IgD-negative memory B cell (primary cell): ENCODE data around the gene ALDH3A1. TPM values are rescaled to one million over a fixed set of nuclear protein-coding genes. Genes with fewer than 3 reads are reported as not detected.

Experiments
- H3K27ac Mint-ChIP-seq, 3 donors: one replicate each; pipeline ENCODE4 v1.8.0; 2020 to 2022; ENCODE audit warnings: mild to moderate bottlenecking in 3 of 3, mixed read lengths in 3 of 3, moderate library complexity in 1 of 3
- H3K27me3 Mint-ChIP-seq: one replicate; pipeline ENCODE4 v1.8.0; 2021; ENCODE audit warnings: mixed read lengths
- H3K36me3 Mint-ChIP-seq: one replicate; pipeline ENCODE4 v1.8.0; 2020; ENCODE audit warnings: mild to moderate bottlenecking, mixed read lengths
- H3K4me1 Mint-ChIP-seq, 3 donors: one replicate each; pipeline ENCODE4 v1.8.0; 2020 to 2022; ENCODE audit warnings: mixed read lengths in 3 of 3, mild to moderate bottlenecking in 1 of 3
- H3K4me3 Mint-ChIP-seq, 4 donors: one replicate each; pipeline ENCODE4 v1.8.0; 2020 to 2022; ENCODE audit warnings: mild to moderate bottlenecking in 4 of 4, mixed read lengths in 4 of 4, moderate library complexity in 3 of 4
- H3K9me3 Mint-ChIP-seq, 3 donors: one replicate each; pipeline ENCODE4 v1.8.0; 2020 to 2021; ENCODE audit warnings: mixed read lengths in 3 of 3, mild to moderate bottlenecking in 1 of 3
- polyA plus RNA-seq: library from polyadenylated mRNA; unstranded; fragments of 300-500 nt; fragmentation: Illumina TruSeq; gene quantifications from one replicate; pipeline ENCODE4 v1.2.3, GENCODE V29; 2021

The ALDH3A1 gene
- polyA plus RNA-seq, 1 donor from 2014 or later, result not detected

DNA sequence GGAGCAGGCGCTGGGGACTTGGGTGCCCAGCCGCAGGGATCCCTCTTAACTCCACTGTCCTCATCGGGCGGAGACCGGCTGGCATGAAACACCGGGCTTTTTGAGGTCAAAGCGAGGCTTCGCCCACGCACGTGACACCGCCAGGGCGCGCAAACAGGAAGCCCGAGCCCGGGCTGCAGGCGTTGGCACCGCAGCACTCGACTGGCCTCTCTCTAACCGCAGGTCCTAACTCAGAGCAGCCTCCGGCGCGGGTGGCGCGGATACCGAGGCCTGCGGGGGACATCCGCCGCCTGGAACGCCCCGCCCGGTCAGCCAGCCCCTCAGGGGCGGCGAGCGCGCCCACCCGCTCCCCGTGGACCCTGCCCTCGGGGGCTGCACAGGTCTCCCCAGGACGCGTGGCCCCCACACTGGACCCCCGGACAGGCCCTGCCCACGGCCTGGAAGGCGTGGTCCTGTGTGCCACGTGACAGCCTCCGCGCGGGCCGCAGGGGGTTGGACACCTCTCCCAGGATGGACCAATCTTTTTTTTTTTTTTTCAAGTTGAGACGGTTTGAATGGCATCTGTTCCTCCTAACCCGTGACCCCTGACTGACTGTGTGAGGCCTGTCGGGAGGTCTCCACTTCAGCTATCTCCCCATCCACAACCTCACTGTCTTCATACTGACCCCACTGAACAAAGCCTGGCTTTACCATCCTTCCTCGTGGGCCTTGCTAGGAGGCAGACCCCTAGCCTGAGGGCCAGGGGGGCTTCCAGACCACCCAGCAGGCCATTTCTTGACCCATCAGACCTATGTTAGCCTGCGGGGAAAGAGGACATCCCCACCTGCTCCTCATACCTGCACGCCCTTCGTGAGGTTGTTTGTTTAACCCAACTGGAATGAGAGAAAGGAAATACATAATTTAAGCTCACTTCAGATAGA is 23.3 kb downstream of the ALDH3A1 start:
- Mint-ChIP-seq H3K4me1 (peaks cover 0 to 10% (median 2%) of the 10 kb centered on the region in 3 donors), H3K27ac (no peak overlapping the region), H3K36me3 (no peaks in the 10 kb centered on the region), H3K27me3 (no peaks in the 10 kb centered on the region), H3K4me3 (peak overlapping the region; percentile 48 to 87 (median 78)), H3K9me3 (no peaks in the 10 kb centered on the region)

DNA sequence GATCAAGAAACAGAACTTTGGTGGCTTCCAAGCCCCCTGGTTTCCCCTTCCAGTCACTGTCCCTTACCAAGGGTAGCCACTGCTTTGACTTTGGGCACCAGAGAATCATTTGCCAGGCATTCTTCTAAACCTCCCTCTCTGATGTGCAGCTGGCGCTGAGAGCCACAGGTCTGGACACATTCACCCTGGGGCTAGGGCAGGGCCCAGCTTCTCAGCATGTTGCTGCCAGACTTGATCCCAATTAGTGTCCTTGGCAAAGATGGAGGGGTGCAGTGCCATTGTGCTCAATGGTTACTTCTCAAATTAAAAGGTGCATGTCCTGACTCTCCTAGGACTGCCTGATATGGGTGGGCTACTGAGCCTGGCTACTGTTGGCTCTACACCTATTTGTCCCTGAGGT is 24.1 kb downstream of the ALDH3A1 start:
- peak overlapping the region in 3 of 4 donors; percentile 70 to 86 (median 83) for H3K4me3 Mint-ChIP-seq
- H3K36me3 Mint-ChIP-seq, result no peaks in the 10 kb centered on the region
- H3K9me3 Mint-ChIP-seq, result no peaks in the 10 kb centered on the region
- no peaks in the 10 kb centered on the region for H3K27me3 Mint-ChIP-seq
- peaks cover 0 to 10% (median 2%) of the 10 kb centered on the region in 3 donors for H3K4me1 Mint-ChIP-seq
- no peak overlapping the region for H3K27ac Mint-ChIP-seq

DNA sequence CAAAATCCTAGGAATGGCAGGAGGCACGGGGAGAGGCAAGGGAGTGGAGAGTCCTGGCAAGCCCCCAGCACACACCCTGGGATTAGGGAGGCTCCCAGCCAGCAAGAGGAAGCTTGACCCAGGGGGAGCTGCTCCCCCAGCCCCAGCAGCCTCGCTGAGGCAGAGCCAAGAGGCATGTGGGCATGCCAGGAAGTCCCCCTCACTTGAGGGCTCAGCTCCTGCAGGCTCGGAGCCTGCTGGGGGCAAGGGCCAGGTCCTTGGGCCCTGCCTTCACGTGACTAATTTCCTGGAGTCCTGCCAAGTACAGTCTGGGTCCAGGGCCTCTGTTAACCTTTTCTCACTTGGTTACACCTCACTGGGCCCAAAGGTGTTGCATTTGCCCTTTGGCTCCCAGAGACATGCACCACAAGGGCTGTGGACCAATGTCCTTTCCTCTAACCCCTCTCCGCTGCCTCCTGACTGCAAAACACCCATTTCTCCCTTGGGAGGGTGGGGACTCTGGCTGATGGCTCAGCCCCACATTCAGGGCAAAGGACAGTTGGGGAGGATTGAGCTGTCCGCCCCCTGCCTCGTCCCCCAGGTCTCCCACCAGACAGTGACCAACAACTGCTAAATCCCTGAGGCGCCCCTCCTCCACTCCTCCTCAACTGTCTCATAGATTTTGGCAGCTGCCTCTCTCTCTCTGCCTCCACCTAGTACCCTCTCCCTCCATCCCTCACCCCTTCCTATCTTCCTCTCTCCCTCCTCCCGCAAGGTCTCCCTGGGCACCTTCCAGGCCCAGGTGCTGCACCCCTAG is 27.3 kb downstream of the ALDH3A1 start:
- H3K4me3 Mint-ChIP-seq, result no peak overlapping the region
- H3K9me3 Mint-ChIP-seq, result no peaks in the 10 kb centered on the region
- peaks cover 2% of the 10 kb centered on the region for H3K36me3 Mint-ChIP-seq
- H3K27ac Mint-ChIP-seq, result no peak overlapping the region
- peaks cover 0 to 11% (median 2%) of the 10 kb centered on the region in 3 donors for H3K4me1 Mint-ChIP-seq
- peaks cover 4% of the 10 kb centered on the region for H3K27me3 Mint-ChIP-seq

DNA sequence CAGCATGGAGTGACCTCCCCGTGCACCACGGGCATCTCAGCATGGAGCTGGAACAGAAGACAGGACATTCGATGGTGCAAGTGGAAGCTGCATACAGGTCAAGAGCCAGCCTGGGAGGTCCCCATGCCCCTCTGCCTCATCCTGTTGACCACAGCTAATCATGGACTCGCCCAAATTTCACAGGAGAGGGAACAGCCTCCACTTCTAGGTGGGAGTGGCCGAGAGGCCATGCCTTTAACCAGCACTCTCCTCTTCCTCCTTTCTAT is 28.0 kb downstream of the ALDH3A1 start:
- H3K4me1 Mint-ChIP-seq, result peaks cover 0 to 9% (median 2%) of the 10 kb centered on the region in 3 donors
- no peak overlapping the region for H3K4me3 Mint-ChIP-seq
- peaks cover 2% of the 10 kb centered on the region for H3K36me3 Mint-ChIP-seq
- H3K9me3 Mint-ChIP-seq, result no peaks in the 10 kb centered on the region
- H3K27ac Mint-ChIP-seq, result peak overlapping the region in 1 of 3 donors; percentile 50
- peaks cover 4% of the 10 kb centered on the region for H3K27me3 Mint-ChIP-seq

DNA sequence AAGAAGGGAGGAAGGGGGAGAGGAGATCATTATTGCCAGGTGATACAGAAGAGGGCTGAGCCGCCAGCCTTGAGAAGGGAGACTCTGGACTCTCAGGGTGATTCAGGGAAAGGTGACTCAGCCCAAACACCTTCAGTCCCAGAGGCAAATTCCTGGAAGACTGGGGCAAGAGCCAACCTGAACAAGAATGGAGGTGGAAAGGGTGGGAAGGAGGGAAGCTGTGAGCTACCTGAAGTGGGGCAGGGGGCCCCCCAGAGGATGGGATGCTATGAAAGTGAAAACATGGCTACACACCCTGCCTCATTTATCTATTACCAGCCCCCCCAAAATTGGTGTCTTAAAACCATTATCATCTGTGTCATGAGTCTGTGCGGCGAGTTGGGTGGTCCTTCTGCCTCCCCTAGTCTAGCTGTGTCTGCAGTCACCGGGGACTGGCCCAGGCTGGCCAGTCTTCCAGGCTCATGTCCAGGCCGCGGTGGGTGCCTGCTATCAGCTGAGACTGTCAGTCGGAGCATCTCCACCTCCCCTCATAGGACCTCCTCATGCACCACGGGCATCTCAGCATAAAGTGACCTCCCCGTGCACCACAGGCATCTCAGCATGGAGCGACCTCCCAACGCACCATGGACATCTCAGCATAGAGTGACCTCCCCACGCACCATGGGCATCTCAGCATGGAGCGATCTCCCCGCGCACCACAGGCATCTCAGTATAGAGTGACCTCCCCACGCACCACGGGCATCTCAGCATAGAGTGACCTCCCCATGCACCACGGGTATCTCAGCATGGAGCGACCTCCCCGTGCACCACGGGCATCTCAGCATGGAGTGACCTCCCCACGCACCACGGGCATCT is 28.5 kb downstream of the ALDH3A1 start:
- peaks cover 2% of the 10 kb centered on the region for H3K36me3 Mint-ChIP-seq
- no peaks in the 10 kb centered on the region for H3K9me3 Mint-ChIP-seq
- peak overlapping the region in 1 of 3 donors; percentile 50 for H3K27ac Mint-ChIP-seq
- peaks cover 4% of the 10 kb centered on the region for H3K27me3 Mint-ChIP-seq
- H3K4me1 Mint-ChIP-seq, result peaks cover 0 to 6% (median 2%) of the 10 kb centered on the region in 3 donors
- H3K4me3 Mint-ChIP-seq, result no peak overlapping the region

DNA sequence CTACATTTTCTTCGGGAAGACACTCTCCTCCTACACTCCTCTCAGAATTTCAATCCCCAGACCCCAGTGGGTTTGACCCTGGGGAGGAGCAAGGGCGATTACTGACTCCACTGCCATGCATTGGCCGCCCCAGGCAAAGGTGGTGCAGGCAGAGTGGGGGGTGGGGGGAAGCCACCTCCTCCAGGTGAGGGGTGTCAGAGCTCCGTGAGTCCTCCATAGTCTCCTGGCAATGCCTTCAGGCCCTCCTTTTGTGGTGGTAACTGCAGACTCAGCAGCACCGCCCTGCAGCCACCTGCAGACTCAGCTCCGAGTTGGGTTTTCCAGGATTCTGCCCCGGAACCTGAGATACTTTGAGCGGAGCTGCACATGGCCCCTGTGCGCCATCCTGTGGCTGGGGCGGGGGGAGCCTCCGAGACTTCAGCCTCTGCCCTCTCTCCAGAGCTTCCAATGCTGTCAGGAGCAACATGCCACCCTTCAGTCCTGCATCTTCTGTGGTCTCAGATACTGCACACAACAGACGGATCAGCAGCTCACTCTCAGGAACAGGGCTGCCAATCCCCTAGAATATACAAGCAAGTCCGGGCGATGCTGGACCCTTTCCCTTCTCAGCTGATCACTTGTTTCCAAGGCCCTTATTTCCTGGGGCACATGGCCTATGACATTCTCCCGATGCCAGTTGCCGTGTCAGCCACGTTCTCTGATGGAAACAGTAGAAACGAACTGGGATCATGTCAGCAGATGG is 29.3 kb downstream of the ALDH3A1 start:
- Mint-ChIP-seq H3K9me3 (no peaks in the 10 kb centered on the region), H3K36me3 (peaks cover 2% of the 10 kb centered on the region), H3K4me3 (no peak overlapping the region), H3K27me3 (peaks cover 4% of the 10 kb centered on the region), H3K4me1 (peaks cover 0 to 2% (median 1%) of the 10 kb centered on the region in 3 donors), H3K27ac (no peak overlapping the region)

DNA sequence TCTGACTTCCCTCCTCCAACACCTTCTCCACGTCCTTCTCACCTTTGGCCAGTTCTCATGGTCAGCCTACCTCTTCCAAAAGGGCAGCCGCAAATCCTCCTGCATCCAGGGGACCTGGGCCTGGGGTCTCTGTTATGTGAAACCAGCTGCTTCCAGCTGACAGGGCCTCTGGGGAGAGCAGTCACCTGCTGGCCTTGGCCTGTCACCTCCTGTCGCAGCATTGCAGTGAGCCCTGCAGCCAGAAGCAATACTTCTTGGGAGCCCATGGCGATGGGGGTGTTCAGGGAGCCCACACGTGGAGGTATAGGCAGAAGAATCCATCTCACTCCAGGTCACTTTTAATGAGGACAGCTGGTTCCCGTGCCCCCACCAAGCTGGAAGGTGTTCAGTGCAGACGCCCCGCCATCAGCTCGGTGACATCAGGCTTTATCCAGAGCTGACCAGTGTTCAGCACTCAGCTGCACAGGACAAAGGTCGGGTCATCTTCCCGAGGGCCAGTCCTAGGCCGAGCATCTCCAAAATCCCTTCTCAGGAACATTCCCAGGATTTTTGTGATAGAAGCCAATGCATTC is 30.0 kb downstream of the ALDH3A1 start:
- peaks cover 2% of the 10 kb centered on the region for H3K36me3 Mint-ChIP-seq
- H3K4me1 Mint-ChIP-seq, result peaks cover 0 to 2% (median 1%) of the 10 kb centered on the region in 3 donors
- H3K4me3 Mint-ChIP-seq, result no peak overlapping the region
- H3K9me3 Mint-ChIP-seq, result no peaks in the 10 kb centered on the region
- H3K27ac Mint-ChIP-seq, result no peak overlapping the region
- H3K27me3 Mint-ChIP-seq, result peaks cover 4% of the 10 kb centered on the region

DNA sequence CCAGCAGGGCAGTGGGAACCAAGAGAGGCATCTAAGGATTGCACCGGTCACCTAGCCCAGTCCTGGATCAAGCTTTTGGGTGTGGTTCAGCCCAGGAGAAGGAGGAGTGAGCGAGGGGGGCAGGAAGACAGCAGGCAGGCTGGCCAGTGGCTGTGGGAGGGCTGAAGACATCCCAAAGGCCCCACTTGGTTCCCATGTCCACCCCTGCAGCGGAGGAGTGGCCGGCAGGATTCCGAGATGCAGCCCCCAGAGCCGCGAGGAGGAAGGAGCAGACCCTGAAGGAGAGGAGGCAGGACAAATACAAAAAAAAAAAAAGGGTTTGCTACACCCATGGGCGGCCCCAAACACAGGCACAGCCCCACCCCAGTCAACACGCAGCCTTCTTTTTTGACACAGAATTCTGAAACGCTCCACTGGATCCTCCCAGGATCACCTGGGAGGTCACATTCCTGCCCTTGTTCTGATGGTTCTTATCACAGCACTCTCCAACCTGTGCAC is 30.6 kb downstream of the ALDH3A1 start:
- H3K27me3 Mint-ChIP-seq, result peaks cover 4% of the 10 kb centered on the region
- H3K9me3 Mint-ChIP-seq, result no peaks in the 10 kb centered on the region
- no peak overlapping the region for H3K4me3 Mint-ChIP-seq
- peaks cover 2% of the 10 kb centered on the region for H3K36me3 Mint-ChIP-seq
- H3K27ac Mint-ChIP-seq, result no peak overlapping the region
- peaks cover 0 to 2% (median 1%) of the 10 kb centered on the region in 3 donors for H3K4me1 Mint-ChIP-seq

DNA sequence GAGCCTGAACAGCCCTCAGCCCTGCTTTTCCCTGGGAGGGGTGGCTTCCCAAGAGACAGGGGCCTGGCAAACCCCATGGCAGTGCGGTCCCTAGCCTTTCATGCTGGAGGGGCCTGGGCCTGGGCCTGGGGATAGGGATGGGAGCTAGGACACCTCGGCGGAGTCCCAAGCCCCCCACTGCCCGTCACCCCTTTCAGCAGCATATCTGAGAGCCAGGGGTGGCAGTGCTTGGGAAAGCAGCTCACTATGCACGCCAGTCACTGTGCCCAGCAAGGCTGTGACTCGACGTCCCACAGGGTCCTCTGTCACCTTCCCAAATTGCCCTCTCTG is 31.1 kb downstream of the ALDH3A1 start:
- Mint-ChIP-seq H3K27ac (no peak overlapping the region), H3K4me3 (no peak overlapping the region), H3K4me1 (peaks cover 0 to 1% (median 0%) of the 10 kb centered on the region in 3 donors), H3K27me3 (peaks cover 4% of the 10 kb centered on the region), H3K36me3 (peaks cover 2% of the 10 kb centered on the region), H3K9me3 (no peaks in the 10 kb centered on the region)

DNA sequence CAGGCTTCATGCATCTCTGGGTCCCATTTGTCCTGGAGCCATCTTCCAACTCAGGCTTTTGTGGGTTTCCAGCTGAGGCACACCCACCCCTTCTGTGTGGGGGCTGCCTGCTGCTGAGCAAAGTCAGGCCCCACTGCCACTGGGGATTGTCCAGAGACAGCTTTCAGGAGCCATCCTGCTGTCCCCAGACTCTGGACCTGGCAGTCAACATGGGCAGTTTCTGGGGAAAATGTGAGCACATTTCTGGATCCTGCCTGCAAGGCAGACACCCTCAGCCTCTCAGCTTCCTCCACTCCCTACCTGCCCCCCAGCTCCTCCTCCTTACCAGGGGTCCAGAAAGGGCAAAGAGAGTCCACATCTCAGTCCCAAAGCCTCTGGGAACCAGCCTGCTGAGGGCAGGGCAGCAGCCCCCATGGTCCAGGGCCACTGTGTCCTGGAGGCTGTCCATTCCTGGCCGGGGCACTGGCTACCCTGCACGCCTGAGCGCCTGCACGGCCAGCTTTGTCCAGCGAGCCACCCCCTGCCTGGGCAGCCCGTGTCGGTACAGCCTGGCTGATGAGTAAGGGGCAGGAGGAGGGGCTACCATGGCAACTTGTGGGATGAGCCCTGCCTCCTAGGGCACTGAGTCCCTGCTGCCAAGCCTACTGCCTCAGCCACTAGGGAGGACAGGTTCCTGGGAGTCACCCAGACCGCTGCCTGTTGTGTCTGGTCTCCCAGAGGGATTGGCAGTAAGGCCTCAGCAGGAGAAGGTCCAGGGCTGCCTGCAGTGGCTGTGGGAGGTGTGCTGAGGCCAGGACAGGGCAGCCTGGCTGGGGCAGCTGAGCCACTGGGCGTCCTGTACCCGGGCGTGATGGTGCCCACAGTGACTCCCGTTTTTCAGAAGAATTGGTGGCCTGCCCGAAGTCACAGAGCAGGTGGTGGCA is 31.7 kb downstream of the ALDH3A1 start, which contains the start of gene SLC47A2:
Gene SLC47A2, minus strand, starts transcription at position 477 of the 923 bp plus-strand sequence. Its CDS starts 29 bp downstream, at position 448.
- Mint-ChIP-seq H3K4me3 (no peak within 1 kb of the TSS), H3K27me3 (peaks cover 4% of the 10 kb centered on the region), H3K4me1 (peaks cover 0 to 1% (median 0%) of the 10 kb centered on the region in 3 donors), H3K9me3 (no peaks in the 10 kb centered on the region), H3K36me3 (peaks cover 2% of the 10 kb centered on the region), H3K27ac (no peak within 1 kb of the TSS)

DNA sequence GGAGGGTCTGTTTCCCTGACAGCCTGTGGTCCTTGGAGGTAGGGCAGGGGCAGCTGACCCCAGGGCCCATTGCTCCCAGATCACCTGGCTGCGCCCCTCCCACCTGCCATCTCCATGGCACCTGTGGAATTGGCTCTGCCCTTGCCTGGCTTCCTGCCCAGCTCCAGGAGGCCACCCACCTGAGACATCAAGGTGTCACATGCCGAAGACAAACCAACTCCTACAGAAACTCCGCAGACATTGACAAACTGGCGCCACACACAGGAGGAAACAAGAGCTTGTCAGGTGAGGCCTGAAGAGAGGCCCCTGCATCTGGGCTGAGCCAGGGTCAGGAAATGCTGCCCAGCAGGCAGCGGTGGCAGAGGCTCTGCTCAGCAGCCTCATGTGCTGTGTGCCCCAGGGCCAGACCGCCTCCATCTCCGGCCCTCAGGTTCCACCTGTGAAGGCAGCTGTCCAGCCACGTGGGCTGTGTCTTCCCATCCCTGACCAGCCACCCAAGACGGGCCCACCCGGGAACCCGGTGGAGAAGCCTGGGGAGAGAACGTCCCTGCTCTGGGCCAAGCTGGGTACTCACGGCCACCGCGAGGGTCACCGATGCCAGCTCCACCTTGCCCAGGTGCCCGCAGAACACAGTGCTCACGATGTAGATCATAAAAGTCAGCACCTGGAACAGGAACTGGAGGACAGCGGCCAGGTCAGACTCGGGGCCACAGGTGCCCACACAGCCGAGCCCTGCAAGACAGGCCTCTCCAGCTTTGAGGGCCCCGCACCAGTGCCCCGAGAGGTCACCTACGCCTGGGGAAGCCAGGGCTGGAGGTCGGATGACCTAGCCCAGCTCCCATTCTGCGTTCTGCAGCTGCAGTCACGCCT is 33.3 kb downstream of the ALDH3A1 start:
- Mint-ChIP-seq H3K27ac (no peak overlapping the region), H3K36me3 (peaks cover 2% of the 10 kb centered on the region), H3K9me3 (no peaks in the 10 kb centered on the region), H3K4me1 (peaks cover 0 to 1% (median 0%) of the 10 kb centered on the region in 3 donors), H3K27me3 (peaks cover 4% of the 10 kb centered on the region), H3K4me3 (no peak overlapping the region)

DNA sequence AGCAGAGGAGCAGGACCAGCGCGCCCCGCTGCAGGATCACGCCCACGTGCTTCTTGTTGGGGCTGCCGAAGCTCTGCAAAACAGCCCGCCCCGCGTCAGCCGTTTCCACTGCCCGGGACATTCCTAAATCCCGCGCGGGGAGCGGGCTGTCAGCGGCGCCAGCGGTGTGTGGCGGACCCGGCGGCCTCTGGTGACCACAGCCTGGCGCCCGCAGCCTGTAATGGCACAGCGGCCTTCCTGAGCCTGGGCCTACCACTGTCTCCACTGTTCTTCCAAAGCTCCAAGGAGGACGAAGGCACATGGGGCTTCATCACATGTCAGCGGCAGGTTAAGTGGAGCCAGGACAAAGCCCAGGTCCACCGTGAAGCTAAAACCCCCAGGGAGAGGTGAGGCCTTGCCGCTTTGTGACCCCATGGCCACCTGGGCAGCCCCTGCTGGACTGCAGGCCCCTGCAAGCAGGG is 34.2 kb downstream of the ALDH3A1 start:
- Mint-ChIP-seq H3K27me3 (peaks cover 4% of the 10 kb centered on the region), H3K4me1 (peaks cover 0 to 1% (median 0%) of the 10 kb centered on the region in 3 donors), H3K27ac (no peak overlapping the region), H3K36me3 (peaks cover 2% of the 10 kb centered on the region), H3K4me3 (no peak overlapping the region), H3K9me3 (no peaks in the 10 kb centered on the region)
